Activated CD4-positive, CD25-positive, alpha-beta regulatory T cell (primary cell): Measurements from ENCODE around the gene RAB5IF.
A peak's percentile ranks its signal among the peaks of the same experiment; 100 is the strongest.
"Not testable (repeated sequence)": the region's sequence is repeated elsewhere in the genome, so short reads cannot be mapped to it uniquely, and the experiment has no call there.

Source experiments
- DNase-seq, 4 experiments: peaks; one replicate each; lab custom pipeline; 2025; lab: John Stamatoyannopoulos, UW

Gene RAB5IF

GRCh38 chr20:36629719-36630681 is 24.4 kb downstream of the RAB5IF start:
- DNase-seq = peak in 2 of 4 experiments; percentile 12 to 14

DNA sequence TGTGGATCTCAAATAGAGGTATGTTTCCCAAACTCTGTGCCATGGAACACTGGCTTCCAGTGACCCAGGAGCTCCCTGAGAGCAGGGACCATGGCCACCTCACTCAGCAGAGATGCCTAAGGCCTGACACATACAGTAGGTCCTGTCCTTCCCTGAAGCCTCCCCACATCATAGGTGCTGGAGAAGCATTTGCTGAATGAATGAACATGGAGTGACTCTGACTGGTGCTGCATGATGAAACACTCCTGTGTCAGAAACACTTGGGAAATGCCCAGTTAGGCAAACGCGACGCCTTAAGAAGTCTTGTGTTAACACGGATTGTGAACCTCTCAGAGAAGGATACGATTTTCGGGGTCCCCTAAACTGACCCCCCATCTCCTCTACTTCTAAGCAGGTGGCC is 26.1 kb downstream of the RAB5IF start:
- DNase-seq = no peak

DNA sequence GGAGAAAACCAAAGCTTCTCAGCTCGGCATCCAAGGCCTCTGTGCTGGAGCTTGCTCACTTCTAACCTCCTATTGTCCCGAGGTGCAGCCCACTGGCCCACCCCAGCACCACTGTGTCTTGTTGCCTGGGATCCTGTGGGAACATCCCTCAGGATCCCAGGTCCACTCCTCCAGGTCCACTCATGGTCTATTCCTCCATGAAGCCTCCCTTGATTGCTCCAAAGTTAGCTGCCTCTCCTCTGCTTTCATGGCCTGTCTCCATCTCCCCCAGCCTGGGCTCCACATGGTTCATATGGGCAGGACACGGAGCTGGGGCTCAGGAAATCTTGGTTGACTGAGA is 26.5 kb downstream of the RAB5IF start:
- no peak for DNase-seq

DNA sequence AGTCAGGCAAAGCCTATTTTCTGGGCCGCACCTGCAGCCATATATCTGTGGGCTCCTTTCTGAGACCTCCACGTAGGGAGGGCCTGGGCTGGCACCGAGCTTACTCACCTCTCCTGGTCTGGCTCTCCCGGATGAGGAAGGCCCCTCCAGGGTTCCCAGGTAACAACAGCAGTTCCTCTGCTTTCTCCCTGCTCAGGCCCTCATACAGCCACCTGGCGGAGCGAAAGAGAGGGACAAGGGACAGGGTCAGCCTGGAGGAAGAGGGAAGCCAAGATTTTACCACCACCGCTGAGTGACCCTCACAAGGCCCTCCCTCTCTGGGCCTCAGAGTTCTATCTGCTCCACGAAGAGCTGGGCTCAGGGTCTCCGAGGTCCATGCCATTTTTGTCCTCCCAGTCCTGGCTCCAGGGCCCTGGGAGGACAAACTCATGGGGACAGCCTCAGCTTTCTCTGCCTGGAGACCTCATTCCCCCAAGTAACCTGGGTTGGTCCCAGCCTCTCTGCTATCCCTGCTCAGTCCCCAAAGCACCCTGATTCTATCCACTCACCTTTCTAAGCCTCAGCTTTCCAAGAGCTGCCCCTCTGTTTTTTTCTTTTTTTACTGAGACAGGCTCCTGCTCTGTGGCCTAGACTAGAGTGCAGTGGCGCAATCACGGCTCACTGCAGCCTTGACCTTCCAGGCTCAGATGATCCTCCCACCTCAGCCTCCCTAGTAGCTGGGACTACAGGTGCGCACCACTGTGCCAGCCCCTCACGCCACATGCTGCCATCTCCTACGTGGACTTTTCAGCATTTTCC is 27.1 kb downstream of the RAB5IF start:
- no peak for DNase-seq

- DNase-seq = no peak
Observed at GRCh38 chr20:36633285-36633772, 27.8 kb downstream of the RAB5IF start.

DNA sequence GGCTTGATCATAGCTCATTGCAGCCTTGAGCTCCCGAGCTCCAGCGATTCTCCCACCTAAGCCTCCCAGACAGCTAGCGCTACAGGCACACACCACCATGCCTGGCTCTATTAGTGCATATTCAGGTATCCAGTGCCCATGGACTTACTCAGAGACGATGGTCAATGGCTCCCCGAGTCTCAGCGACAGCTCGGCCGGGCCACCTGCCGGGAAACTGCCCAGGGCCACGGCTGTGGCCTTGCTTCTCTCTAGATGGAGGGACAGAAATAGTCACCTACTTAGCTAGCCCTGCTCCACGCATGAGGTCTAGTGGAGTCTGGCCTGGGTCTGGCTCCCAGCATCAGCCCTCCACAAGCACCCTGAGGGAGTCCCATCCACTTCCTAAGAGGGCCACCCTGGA is 28.8 kb downstream of the RAB5IF start:
- no peak for DNase-seq

- DNase-seq = not testable (repeated sequence)
Observed at GRCh38 chr20:36638876-36639400, 33.4 kb downstream of the RAB5IF start.

DNA sequence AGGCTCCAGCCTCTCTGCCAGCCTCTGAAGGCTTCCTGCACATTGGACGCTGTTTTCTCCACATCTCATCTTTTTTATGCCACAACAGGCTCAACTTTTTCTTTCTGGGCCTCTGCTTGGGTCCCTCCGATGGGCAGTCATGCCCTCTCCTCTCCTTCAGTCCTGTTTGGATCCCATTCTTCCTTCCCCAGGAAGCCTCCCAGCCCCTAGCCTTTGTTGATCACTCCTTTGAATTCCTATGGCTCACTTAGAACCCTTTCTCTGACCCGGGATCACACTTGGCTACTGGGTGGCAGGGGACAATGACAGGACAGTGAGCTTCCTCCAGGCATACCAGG is 35.9 kb downstream of the RAB5IF start:
- no peak for DNase-seq

DNA sequence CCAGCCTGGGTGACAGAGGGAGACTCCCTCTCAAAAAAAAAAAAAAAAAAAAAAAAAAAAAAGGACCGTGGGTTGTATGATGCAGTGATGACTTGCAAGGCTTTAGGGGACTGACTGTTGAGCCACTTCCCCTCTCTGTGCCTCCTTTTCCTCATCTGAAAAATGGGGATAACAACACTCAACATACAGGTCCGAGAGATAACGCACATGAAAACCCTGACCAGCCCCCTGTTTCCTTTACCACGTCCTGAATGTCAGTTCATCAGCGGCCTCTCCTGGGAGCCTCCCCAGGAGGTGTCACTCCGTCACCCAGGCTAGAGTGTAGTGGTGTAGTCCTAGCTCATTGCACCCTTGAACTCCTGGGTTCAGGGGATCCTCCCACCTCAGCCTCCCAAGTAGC is 36.6 kb downstream of the RAB5IF start:
- no peak for DNase-seq

DNA sequence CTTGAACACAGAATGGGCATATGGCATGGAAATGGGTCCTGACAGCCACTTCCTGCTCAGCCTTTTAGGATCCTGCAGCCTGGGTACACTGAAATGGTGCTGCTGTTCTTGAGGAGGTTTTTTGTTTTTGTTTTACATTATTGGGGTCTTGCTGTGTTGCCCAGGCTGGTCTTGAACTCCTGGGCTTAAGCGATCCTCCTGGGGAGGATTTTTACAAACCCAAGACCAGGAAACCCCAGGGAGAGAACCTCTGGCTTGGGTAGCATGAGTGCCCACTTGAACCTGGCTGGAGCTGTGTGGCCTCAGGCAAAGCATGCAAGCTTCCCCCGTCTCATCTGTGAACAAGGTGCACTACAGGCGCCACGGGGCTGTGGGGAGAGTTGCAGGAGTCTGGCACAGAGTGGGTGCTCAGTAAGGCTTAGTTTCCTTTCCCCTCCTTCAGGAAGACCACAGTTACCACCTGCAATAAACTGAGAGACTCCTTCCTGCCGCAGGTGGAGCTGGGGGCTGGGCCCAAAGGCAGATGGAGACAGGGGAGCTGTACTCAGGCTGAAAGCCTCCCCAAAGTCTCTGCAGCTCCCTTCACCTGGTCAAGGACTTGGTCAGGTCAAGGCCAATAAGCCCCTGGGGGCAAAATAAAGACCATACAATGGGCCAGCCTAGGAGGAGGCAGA is 38.6 kb downstream of the RAB5IF start:
- DNase-seq = peak in 2 of 4 experiments; percentile 10 to 13

DNA sequence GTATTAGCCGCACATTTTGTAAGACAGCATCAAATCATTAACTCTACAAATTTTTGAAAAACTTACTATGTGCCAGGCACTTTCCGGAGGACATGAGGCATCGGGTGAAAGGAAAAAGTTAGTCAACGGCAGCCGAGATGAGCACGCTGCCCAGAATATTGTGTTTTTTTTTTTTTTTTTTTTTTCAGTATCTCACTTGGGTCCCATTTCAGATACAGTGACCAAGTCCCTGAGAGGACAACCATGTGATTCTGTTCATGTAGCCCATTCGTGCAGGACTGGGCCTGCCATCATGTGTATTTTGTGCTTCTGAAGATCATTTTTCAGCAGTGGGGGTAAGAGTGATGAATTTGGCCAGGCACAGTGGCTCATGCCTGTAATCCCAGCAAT is 39.1 kb downstream of the RAB5IF start:
- no peak for DNase-seq

- no peak for DNase-seq
Observed at GRCh38 chr20:36645353-36645752, 39.8 kb downstream of the RAB5IF start.

DNA sequence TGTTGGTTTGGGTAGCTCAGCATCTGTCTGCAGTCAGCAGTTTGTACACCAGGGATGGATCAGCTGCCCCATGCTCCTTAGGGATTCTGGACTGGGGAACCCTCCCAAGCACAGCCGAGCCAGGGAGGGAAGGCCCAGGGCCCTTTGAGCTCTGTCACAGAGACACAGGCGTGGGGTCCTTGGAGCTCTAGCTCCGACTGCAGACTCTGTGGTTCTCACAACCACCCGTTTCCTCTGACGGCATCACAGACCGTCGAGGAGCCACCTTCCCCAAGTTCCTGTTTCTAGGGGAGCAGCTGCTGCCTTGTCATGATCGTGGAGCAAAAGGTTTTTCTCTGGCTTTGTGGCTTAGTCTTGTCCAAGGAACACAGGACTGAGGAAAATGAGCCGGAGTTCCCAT is 40.4 kb downstream of the RAB5IF start, which contains the start of gene SLA2:
Gene SLA2 (minus strand): TSS at position 199 of the 400 bp plus-strand sequence. CDS start 4,861 bp downstream, outside the sequence.
- DNase-seq = peak in 2 of 4 experiments; percentile 24 to 41

DNA sequence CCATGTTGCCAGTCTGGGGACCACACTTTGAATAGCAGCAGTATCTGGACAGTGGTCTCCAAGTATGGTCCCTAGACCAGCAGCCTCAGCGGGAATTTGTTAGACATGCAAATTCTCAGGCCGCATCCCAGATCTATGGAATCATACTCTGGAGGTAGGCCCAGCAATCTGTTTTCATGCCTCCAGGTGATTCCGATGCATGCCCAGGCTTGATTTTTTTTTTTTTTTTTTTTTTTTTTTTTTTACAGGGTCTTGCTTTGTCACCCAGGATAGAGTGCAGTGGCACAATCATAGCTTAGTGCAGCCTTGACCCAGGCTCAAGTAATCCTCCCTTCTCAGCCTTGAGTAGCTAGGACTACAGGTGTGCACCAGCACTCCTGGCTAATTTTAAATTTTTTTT is 41.1 kb downstream of the RAB5IF start:
- no peak for DNase-seq

GRCh38 chr20:36647196-36648121 is 41.9 kb downstream of the RAB5IF start:
- no peak for DNase-seq

DNA sequence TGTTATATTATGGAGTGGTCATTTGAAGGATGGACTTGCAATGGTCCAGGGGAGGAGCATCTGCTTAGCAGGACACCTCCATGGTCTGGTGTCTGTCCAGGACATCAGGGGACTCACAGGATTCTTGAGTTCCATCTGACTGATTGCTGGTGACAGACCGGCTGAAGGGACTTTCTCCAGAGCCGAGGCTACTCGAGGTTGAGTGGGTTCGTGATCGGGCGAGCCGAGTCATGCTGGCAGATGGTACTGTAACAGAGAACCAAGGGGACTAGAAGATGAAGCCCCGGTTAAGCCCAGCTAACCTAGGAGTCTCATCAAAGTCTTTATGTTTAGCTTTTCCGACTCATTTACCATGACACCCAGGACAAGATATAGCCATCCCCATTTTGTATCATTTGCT is 47.9 kb downstream of the RAB5IF start:
- DNase-seq = no peak

DNA sequence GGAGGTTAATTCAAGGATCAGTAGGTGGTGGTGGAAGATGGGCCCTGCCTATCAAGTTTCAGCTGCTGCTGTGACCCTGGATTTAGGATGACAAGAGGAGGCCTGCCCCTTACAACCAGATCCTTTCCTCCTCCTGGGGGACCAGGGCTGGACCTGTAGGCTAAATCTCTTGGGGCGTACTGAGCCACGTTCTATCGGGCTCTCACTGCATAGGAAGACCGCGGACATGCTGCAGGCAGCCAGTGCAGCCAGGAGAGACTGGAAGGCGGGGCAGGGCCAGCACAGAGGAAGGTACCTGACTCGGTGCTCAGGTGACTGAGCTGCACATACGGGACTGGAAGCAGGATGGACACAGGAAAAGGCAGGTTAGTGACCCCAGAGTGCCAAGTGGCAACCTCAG is 48.9 kb downstream of the RAB5IF start:
- no peak for DNase-seq

- no peak for DNase-seq
Observed at GRCh38 chr20:36655004-36655403, 49.4 kb downstream of the RAB5IF start.

DNA sequence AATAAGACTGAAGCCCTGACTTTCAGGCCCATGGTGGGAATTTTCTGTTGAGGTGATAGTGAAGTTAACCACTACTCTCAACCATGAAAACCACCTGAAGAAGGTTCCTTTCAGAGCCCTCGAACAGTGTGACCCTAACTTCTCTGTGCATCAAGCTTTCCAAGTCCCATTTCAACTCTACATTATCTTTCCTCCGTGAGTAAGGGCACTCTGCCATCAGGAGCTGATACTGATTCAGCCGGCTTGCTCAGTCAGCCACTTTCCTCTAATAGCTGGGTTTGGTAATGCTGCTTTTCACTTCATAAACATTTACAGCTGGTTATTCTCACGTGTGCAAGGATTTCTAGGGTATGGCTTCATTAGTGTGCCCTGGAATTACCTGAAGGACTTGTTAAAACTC is 51.2 kb downstream of the RAB5IF start:
- no peak for DNase-seq

- DNase-seq = no peak
Observed at GRCh38 chr20:36658300-36658699, 52.7 kb downstream of the RAB5IF start.
